Activated naive CD8-positive, alpha-beta T cell (primary cell): ENCODE measurements around the gene SERPINE1.
A peak's percentile ranks its signal among the peaks of the same experiment; 100 is the strongest.

Experiments used
- H3K27ac Mint-ChIP-seq: one replicate; pipeline ENCODE4 v1.8.0; 2021; ENCODE audit warnings: mixed read lengths
- H3K27me3 Mint-ChIP-seq: one replicate; pipeline ENCODE4 v1.8.0; 2021; ENCODE audit warnings: mixed read lengths
- H3K36me3 Mint-ChIP-seq: one replicate; pipeline ENCODE4 v1.8.0; 2021; ENCODE audit warnings: mixed read lengths
- H3K4me1 Mint-ChIP-seq: one replicate; pipeline ENCODE4 v1.8.0; 2021; ENCODE audit warnings: low read depth, mixed read lengths
- H3K4me3 Mint-ChIP-seq: one replicate; pipeline ENCODE4 v1.8.0; 2021; ENCODE audit warnings: mild to moderate bottlenecking, mixed read lengths
- H3K9me3 Mint-ChIP-seq: one replicate; pipeline ENCODE4 v1.8.0; 2021; ENCODE audit warnings: low read depth, mixed read lengths

Gene SERPINE1

DNA sequence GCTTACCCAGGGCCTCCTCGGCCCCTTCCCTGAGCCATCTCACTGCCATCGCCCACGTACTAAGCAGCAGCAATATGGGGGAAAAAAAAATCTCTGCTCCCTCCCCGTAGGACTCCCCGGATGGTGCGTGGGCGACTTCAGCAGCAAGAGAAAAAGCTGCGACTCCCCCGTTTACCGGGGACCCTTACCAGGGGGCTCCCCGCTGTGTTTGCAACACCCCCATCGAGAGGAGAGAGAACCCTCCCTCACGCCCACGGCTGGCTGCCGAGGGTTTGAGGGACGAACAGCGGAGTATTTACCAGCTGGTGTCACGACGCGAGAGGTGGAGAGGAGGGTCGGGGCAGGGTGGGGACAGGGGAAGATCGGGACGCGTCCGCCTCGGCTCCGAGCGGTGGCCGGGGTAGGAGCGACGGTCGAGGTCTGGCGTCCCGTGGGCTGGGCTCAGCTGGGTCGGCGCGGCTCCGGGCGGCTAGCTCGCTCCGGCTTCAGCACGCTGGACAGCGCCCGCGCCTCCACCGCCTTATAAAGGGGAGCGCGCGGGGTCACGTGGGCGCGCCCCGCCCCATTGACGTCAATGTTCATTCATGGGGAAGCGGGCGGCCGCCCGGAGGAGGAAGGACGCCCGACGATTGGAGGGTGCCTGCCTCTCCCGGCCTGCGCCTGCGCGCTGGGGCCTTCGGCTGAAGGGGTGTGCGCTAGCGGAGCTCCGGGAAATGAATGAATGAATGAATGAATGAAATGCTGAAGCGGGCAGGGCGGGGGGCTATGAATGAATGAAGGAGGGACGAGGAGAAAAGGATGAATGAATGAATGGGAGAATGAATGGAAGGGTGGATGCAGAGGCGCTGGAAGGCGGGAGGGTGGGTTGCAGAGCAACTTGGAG is 38.4 kb downstream of the SERPINE1 start, which contains the start of gene VGF:
Gene VGF, minus strand, starts transcription at position 495 of the 883 bp plus-strand sequence. CDS start 726 bp downstream, outside the sequence.
- peaks cover 49% of the 10 kb centered on the region for H3K4me1 Mint-ChIP-seq
- no peaks in the 10 kb centered on the region for H3K36me3 Mint-ChIP-seq
- H3K9me3 Mint-ChIP-seq = no peaks in the 10 kb centered on the region
- peak within 1 kb of the TSS; percentile 22 for H3K27ac Mint-ChIP-seq
- H3K27me3 Mint-ChIP-seq = peaks cover 26% of the 10 kb centered on the region
- peak within 1 kb of the TSS; percentile 81 for H3K4me3 Mint-ChIP-seq

DNA sequence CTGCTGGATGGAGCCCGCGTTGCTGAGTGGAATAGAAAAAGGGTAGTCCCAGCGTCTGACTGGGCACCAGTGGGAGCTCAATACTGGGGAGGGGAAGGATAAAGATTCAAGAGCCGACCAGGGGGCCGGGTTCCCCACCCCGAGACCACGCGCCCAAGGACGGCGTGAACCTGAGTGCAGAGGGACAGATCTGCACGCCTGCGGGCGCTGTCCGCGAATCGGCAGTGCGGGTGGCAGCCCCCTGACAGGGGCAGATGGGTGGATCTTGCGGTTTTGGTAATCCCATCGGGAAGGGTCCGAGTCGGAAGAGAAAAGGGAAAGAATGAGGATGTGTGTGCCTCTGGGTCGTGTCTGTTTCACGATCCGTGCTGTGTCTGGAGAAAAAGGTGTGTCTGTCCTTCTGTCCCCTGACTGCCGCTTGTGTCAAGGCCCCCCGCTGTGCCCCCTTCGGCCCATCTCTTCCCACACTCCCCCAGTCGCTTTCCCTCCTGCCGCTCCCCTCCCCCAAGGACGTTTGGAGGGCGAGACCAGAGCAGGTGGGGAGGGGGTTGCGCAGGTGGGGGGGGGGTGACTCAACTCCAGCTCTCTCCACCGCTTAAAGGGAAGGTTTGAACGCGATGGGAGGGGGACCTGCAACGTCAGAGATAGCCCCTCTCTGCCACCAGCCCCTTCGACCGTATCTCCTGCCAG is 39.2 kb downstream of the SERPINE1 start:
- Mint-ChIP-seq H3K9me3 (no peaks in the 10 kb centered on the region), H3K36me3 (no peaks in the 10 kb centered on the region), H3K27ac (peak overlapping the region; percentile 22), H3K27me3 (peaks cover 33% of the 10 kb centered on the region), H3K4me1 (peaks cover 57% of the 10 kb centered on the region), H3K4me3 (peak overlapping the region; percentile 81)

DNA sequence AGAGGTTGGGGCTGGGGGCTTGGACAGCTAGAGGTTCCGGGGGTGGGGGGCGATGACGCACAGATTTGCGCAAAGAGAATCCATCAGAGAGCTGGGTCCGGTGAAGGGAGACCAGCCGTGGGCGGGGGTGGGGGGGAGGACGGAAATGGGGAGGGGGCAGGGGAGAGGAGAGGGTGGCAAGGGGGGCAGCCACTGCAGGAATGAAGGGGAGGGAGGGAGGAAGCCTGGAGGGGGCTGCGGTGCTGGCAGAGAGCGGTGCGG is 39.7 kb downstream of the SERPINE1 start:
- no peak overlapping the region for H3K4me3 Mint-ChIP-seq
- H3K4me1 Mint-ChIP-seq = peaks cover 61% of the 10 kb centered on the region
- no peaks in the 10 kb centered on the region for H3K36me3 Mint-ChIP-seq

DNA sequence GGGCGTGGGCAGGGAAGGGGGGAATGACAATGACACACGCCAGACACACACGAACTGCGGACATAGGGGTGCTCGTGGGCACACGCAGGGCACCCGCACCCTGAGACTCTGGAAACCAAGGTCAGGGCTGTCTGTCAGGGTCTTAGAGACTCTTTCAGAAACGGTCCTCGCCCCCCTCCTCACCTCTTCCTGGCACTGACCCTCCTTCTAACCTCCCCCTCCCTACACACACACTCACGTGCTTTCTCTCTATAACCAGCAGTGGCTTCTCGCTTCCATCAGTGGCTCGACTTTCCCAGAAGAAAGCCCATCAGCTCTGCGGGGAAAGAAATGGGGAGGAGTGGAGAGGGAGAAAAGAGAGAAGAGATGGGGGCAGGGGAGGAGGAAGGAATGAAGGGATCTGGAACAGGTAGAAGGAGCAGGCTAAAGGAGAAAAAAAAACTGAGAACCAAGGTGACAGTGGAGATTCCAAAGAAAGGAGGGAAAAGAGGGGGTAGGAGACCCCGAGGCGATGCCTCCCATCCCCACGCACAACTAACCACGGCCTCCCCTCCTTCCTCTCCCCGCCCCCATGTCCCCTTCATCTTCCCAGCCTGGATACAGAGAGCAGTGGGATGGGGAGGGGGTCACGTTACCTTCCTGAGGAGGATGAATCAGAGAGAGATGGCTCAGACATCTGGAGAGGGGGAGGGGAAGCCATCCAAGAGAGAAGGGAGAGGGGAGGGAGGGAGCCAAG is 40.2 kb downstream of the SERPINE1 start:
- Mint-ChIP-seq H3K4me3 (peak overlapping the region; percentile 20), H3K27me3 (peaks cover 37% of the 10 kb centered on the region), H3K4me1 (peaks cover 66% of the 10 kb centered on the region)

More for the DNA sequence above, 39.7 kb downstream of the SERPINE1 start:
- H3K9me3 Mint-ChIP-seq = no peaks in the 10 kb centered on the region
- H3K27ac Mint-ChIP-seq = no peak overlapping the region
- peaks cover 37% of the 10 kb centered on the region for H3K27me3 Mint-ChIP-seq

DNA sequence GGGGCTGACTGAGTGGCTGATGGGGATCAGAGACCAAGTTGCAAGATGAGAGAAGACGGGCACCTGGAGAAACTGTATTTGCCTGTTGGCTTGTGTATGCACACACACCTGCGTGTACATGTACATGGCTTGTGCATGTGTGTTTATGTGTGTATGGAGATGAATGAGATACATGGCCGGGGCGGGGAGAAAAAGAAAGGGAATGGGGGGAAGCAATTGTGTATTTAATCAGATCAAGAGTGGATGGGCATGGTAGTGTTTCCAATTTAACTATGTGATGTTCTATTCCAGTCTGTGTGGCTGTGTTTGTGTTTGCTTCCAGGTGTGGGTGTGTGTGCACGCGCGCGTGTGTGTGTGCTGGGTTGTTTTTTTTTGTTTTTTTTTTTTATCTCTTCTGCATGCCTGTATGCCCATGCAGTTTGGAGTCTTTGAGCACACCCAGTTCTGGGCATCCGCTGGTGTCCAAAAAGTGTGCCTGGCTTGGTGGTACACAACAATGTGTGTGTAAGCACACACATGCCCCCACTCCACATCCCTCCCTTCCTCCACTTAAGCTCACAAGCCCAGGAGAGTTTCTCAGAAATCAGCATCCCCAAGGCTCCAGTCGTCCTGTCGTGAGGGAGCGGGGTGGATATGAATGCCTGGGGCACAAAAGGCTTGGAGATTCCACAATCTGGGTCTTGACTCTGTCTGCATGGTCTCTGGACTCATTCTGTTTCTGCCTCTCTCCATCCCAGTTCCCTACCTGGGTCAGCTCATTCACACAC is 40.9 kb downstream of the SERPINE1 start:
- H3K27me3 Mint-ChIP-seq = peaks cover 39% of the 10 kb centered on the region
- no peak overlapping the region for H3K27ac Mint-ChIP-seq
- peaks cover 65% of the 10 kb centered on the region for H3K4me1 Mint-ChIP-seq
- no peaks in the 10 kb centered on the region for H3K36me3 Mint-ChIP-seq
- no peak overlapping the region for H3K4me3 Mint-ChIP-seq
- no peaks in the 10 kb centered on the region for H3K9me3 Mint-ChIP-seq

More for the DNA sequence above, 40.2 kb downstream of the SERPINE1 start:
- H3K36me3 Mint-ChIP-seq = no peaks in the 10 kb centered on the region
- no peak overlapping the region for H3K27ac Mint-ChIP-seq
- no peaks in the 10 kb centered on the region for H3K9me3 Mint-ChIP-seq

DNA sequence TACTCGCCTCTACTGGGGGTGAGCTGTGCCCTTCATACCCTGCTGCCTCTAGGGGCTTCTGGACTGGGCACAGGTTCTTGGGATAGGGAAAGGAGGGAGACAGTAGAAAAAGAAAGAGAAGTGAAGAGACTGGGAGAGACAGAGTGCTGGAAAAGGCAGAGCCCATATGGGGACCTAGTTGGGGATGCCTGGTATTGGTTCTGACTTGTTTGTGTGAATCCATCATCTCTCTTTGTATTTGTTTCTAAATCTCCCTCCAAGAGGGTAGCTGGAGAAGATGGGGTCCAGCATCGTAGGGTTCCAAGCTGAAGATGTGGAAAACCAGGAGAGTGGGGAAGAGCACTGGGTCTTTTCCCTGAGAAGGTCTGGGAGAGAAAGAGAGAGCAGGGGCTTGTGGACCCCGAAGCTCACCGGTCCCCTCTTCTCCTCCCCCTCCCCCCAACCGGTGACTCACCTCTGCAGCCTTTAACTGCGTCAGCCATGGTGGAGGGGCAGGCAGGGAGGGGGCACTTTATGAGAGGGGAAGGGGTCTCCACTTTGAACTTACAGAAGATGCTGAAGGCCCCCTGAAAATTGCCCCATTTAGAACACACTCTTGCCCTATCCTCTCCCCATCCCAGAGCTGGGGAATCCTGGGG is 41.6 kb downstream of the SERPINE1 start:
- Mint-ChIP-seq H3K27ac (no peak overlapping the region), H3K4me3 (peak overlapping the region; percentile 73), H3K36me3 (no peaks in the 10 kb centered on the region), H3K27me3 (peaks cover 40% of the 10 kb centered on the region), H3K9me3 (no peaks in the 10 kb centered on the region), H3K4me1 (peaks cover 68% of the 10 kb centered on the region)

DNA sequence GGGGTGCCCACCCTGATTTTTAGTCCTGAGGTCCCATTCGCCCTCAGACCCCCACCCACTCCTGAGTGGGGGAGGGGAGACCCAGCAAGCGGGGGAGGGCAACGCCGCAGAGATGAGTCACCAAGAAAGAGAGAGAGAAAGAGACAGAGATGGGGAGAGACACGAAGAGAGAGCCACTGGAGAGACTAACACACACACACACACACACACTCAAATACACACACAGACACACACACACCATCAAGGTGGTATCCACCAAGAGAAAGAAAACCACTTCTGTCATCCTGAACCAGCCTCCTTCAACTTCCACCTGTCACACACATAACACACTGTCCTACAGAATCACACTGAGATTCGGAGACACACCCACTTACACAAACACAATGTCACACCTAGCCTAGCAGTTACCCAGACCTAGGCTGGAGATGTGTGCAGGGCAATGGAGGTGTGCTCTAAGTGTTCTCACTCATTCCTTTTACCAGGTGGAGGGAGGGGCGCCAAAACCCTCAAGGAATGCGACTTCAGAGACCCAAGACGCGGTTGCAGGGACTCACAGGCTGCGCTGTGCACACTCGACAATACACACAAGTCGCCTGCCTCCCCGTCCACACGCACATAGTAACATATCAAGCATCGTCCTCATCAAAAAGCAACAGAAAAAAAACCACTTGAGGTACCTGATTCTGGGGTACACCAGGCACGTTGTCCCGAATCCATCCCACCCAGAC is 42.4 kb downstream of the SERPINE1 start:
- Mint-ChIP-seq H3K27me3 (peaks cover 44% of the 10 kb centered on the region), H3K9me3 (no peaks in the 10 kb centered on the region), H3K27ac (peak overlapping the region; percentile 68), H3K4me1 (peaks cover 73% of the 10 kb centered on the region), H3K4me3 (peak overlapping the region; percentile 77), H3K36me3 (no peaks in the 10 kb centered on the region)

DNA sequence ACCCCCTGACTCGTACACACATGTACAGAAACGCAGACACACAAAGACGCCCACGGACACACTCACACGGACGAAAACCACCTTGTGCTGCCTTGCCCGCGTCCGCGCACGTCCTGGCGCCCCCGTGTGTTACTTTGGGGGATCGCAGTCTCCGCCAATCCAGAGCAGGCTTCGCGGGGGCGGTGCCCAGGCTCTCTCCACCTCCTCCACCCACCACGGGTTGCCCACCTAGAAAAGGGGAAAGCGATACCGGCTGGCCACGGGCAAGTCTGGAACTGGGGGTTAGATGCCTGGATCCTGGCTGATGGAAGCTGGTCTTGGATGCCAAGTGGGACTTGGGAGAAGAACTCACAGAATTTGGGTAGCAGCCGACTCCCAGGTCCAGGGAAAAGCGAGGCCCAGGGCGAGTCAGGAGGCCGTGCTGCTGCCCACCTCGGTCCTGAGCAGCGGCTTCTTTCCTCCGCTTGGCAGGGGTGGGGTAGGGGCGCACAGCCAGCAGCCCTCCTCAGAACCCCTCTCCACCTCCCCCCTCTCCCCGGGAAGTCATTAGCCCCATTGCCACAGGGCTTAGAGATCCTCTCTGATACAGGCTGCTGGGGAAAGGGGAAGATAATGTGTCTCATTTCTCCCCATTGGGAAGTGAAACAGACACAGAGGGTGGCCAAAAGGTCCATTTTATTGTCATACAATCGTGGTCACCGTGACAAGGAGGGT is 43.1 kb downstream of the SERPINE1 start:
- Mint-ChIP-seq H3K4me1 (peaks cover 73% of the 10 kb centered on the region), H3K27me3 (peaks cover 47% of the 10 kb centered on the region), H3K4me3 (peak overlapping the region; percentile 77), H3K9me3 (no peaks in the 10 kb centered on the region), H3K27ac (peak overlapping the region; percentile 68), H3K36me3 (no peaks in the 10 kb centered on the region)

DNA sequence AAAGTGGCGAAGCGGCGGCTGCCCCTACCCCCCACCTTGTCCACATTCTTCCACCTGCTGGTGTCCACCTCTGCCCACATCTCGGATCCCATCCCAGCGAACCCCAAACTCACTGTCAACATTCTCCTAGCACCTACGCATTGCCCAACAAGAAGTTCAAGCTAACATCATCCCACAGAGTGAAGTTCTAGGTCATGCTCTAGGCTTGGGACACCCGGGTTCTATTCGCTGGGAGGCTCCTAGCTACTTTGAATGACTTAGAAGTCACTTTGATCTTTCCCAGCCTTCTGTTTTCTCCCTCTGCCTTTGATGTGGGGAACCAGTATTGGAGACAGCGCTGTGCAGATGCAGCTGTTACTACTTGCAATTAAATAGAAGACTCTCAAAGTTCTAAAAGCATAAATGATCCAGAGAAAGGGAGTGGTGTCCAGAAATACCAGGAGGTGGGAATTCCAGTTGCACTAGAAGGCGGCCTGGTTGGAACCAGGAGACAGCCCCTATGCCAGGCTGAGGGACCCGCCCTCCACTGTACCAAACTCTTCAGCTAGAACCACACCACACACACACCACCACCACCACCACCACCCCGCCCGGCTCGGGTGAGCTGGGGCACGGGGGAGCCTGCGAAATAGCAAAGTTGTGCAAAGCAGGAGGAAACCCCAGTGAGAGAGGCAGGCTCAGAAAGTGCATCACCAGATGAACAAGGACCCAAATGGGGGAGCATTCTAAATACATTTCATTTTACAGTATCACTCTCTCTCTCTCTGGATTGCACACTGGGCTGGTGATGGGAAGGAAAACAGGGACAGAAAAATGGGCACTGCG is 43.9 kb downstream of the SERPINE1 start:
- Mint-ChIP-seq H3K27me3 (peaks cover 51% of the 10 kb centered on the region), H3K4me1 (peaks cover 65% of the 10 kb centered on the region), H3K27ac (no peak overlapping the region), H3K36me3 (no peaks in the 10 kb centered on the region), H3K9me3 (no peaks in the 10 kb centered on the region), H3K4me3 (peak overlapping the region; percentile 67)

DNA sequence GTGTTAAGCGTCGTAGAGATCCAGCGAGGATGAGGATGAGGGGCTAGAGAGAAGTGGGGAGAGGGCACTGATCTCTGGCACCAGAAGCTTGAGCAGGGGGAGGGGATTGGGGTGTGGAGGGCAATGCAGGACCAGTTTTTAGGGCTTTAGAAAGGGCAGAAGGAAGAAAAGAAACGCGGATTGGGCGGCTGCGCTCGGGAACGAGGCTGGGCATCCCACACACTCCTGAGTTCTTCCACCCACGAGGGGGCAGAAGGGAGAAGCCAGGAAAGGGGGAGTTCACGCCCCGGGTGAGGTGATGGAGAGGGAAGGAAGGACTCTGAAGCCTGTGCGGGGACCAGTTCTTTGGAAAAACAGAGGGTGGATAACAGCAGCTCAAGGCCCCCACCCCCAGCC is 44.5 kb downstream of the SERPINE1 start:
- no peak overlapping the region for H3K27ac Mint-ChIP-seq
- peak overlapping the region; percentile 67 for H3K4me3 Mint-ChIP-seq
- H3K36me3 Mint-ChIP-seq = no peaks in the 10 kb centered on the region
- peaks cover 60% of the 10 kb centered on the region for H3K4me1 Mint-ChIP-seq
- peaks cover 50% of the 10 kb centered on the region for H3K27me3 Mint-ChIP-seq
- H3K9me3 Mint-ChIP-seq = no peaks in the 10 kb centered on the region

DNA sequence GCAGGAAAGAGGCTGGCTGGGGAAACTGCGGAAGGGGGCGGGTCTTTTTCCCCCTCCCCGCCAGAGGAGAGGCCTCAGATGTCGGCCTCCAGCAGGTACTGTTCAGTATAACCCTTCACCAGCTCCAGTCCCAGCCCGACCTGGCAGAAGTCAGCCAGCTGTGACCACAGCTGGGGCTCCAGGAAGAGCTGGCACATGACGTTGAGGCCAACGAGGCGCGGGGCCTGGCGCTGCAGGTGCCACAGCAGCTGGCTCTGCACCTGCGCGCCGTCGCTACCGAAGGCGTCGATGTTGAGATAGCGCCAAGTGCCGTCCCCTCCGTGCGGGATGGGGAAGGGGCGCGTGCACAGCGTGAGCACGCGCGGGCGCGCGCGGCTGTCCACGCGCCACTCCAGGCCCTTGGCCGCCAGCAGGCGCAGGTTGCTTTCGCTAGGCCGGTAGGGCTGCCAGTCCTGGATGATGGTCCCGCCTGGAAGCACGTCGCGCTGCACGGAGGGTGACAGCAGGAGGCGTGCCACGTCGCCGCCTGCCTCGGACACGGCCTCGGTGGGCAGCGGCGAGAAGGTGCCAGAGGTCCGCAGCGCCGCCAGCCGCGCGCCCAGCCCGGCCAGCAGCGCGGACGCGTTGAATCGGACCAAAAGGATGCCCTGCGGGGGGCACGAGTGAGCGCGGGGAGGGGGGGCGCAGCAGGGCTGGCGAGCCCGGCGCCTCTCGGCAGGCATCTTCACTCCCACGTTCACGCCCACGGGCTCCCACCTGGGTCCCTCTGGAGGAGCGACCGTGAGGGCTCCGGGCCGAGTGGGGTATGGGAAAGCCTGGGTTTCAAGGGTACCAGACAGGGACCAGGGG is 45.3 kb downstream of the SERPINE1 start:
- Mint-ChIP-seq H3K27ac (no peak overlapping the region), H3K4me1 (peaks cover 55% of the 10 kb centered on the region), H3K4me3 (peak overlapping the region; percentile 49), H3K9me3 (no peaks in the 10 kb centered on the region), H3K36me3 (no peaks in the 10 kb centered on the region), H3K27me3 (peaks cover 53% of the 10 kb centered on the region)
